SK-N-SH (cell line): Measurements from ENCODE around the gene UBQLN3. TPM values are rescaled to one million over a fixed set of nuclear protein-coding genes. Genes with fewer than 3 reads are reported as not detected.

Source experiments
- CTCF ChIA-PET: fragments of 300-600, 350-600 bp; formaldehyde crosslinking; extraction: SDS; loops from one replicate; lab custom pipeline; 2021; lab: Yijun Ruan, JAX
- POLR2A ChIA-PET: fragments of 350-600 bp; sonication (Branson Sonifier 250); formaldehyde crosslinking; extraction: SDS; loops from one replicate; lab custom pipeline; 2020; ENCODE audit warnings: antibody characterized with exemption, inconsistent platforms; lab: Yijun Ruan, JAX
- DNase-seq: peaks from one replicate; pipeline ENCODE4 v3.0.0; 2012
- H2AFZ ChIP-seq: fragments of 200-600 bp; sonication (generic); 2 replicates; pipeline ENCODE4 v1.8.1; 2016; ENCODE audit warnings: antibody characterized with exemption, mild to moderate bottlenecking, low read depth
- H3F3A ChIP-seq: fragments of 200-600 bp; sonication (generic); replicated peaks from 2 replicates; pipeline ENCODE3; 2016; ENCODE audit warnings: antibody characterized with exemption, mild to moderate bottlenecking; ENCODE audit not compliant: insufficient read depth
- H3K27ac ChIP-seq, 2 experiments: fragments of 200-500 bp in 1 of 2; fragments of 200-600 bp in 1 of 2; sonication (Bioruptor generic) in 1 of 2; sonication (generic), shearing (Covaris generic) in 1 of 2; 2 replicates each; pipeline versions ENCODE4 v1.5.1 to v1.6.1; 2014 to 2016; ENCODE audit warnings: low read depth in 2 of 2, inconsistent platforms in 1 of 2, low read length in 1 of 2, mild to moderate bottlenecking in 1 of 2, mixed read lengths in 1 of 2
- H3K27me3 ChIP-seq: fragments of 200-600 bp; sonication (generic), shearing (Covaris generic); 2 replicates; pipeline ENCODE4 v1.6.1; 2016; ENCODE audit warnings: mixed run types; ENCODE audit not compliant: insufficient read depth
- H3K36me3 ChIP-seq, 2 experiments: fragments of 200-500 bp in 1 of 2; fragments of 200-600 bp in 1 of 2; sonication (Bioruptor generic) in 1 of 2; sonication (generic) in 1 of 2; replicated peaks in 1 of 2; 2 replicates each; pipeline versions ENCODE3 to v1.5.1; 2014 to 2016; ENCODE audit warnings: low read length in 1 of 2, mild to moderate bottlenecking in 1 of 2; ENCODE audit not compliant: insufficient read depth in 2 of 2, control insufficient read depth in 1 of 2
- H3K4me1 ChIP-seq, 2 experiments: fragments of 200-500 bp in 1 of 2; fragments of 200-600 bp in 1 of 2; sonication (Bioruptor generic) in 1 of 2; sonication (generic), shearing (Covaris generic) in 1 of 2; 2 replicates each; pipeline versions ENCODE4 v1.5.1 to v1.6.1; 2014 to 2016; ENCODE audit warnings: low read depth in 1 of 2, low read length in 1 of 2, mixed run types in 1 of 2; ENCODE audit not compliant: insufficient read depth in 2 of 2, control insufficient read depth in 1 of 2
- H3K4me2 ChIP-seq: fragments of 200-600 bp; sonication (generic), shearing (Covaris generic); 2 replicates; pipeline ENCODE4 v1.6.1; 2017; ENCODE audit warnings: mixed run types
- H3K4me3 ChIP-seq, 2 experiments: fragments of 200-500 bp in 1 of 2; fragments of 200-600 bp in 1 of 2; sonication (Bioruptor generic) in 1 of 2; sonication (generic), shearing (Covaris generic) in 1 of 2; 2 replicates each; pipeline versions ENCODE4 v1.5.1 to v1.8.1; 2014 to 2016; ENCODE audit warnings: low read depth in 2 of 2, inconsistent platforms in 1 of 2, low read length in 1 of 2, mild to moderate bottlenecking in 1 of 2, mixed read lengths in 1 of 2, moderate library complexity in 1 of 2
- H3K79me2 ChIP-seq: fragments of 200-600 bp; sonication (generic); 2 replicates; pipeline ENCODE4 v1.8.1; 2017; ENCODE audit warnings: mild to moderate bottlenecking; ENCODE audit not compliant: insufficient read depth
- H3K9ac ChIP-seq: fragments of 200-600 bp; sonication (generic); 2 replicates; pipeline ENCODE4 v1.6.1; 2017; ENCODE audit warnings: mixed run types
- H3K9me2 ChIP-seq: fragments of 200-600 bp; sonication (generic); 2 replicates; pipeline ENCODE4 v1.6.1; 2017; ENCODE audit warnings: mixed run types
- H3K9me3 ChIP-seq: fragments of 200-600 bp; sonication (generic); 2 replicates; pipeline ENCODE4 v1.6.1; 2017; ENCODE audit warnings: mixed run types, mild to moderate bottlenecking, moderate library complexity
- H4K20me1 ChIP-seq: fragments of 200-600 bp; sonication (generic); 2 replicates; pipeline ENCODE4 v1.6.1; 2017; ENCODE audit warnings: mild to moderate bottlenecking, mixed run types; ENCODE audit not compliant: insufficient read depth
- CHD2 ChIP-seq: fragments of 150-350 bp; IDR thresholded peaks from 2 replicates; pipeline ENCODE4 v1.6.1; 2018; ENCODE audit warnings: low read length; ENCODE audit not compliant: partially characterized antibody
- ELF1 ChIP-seq: IDR thresholded peaks from 2 replicates; pipeline ENCODE4 v1.4.0; 2012
- EP300 ChIP-seq, 2 experiments: IDR thresholded peaks; 2 replicates each; pipeline versions ENCODE4 v1.4.0 to v1.6.1; 2012; ENCODE audit warnings: borderline replicate concordance in 1 of 2, low read depth in 1 of 2, low read length in 1 of 2
- EZH2phosphoT487 ChIP-seq: fragments of 200-600 bp; sonication (generic); IDR thresholded peaks from 2 replicates; pipeline ENCODE4 v1.6.1; 2017; ENCODE audit warnings: low read depth, mixed run types, mild to moderate bottlenecking, antibody characterized with exemption, moderate library complexity, borderline replicate concordance
- FOXJ3 ChIP-seq: sonication (generic); formaldehyde crosslinking; IDR thresholded peaks from 2 replicates; pipeline ENCODE4 v1.5.1; 2020; ENCODE audit warnings: mild to moderate bottlenecking, missing genetic modification reagents
- GABPA ChIP-seq: IDR thresholded peaks from 2 replicates; pipeline ENCODE4 v1.4.0; 2012; ENCODE audit warnings: low read depth, mild to moderate bottlenecking
- GATA2 ChIP-seq: sonication (generic); formaldehyde crosslinking; IDR thresholded peaks from 2 replicates; pipeline ENCODE4 v1.5.0; 2020; ENCODE audit warnings: mild to moderate bottlenecking, missing genetic modification reagents
- JUND ChIP-seq: IDR thresholded peaks from 2 replicates; pipeline ENCODE4 v1.4.0; 2012
- MXI1 ChIP-seq: IDR thresholded peaks from 2 replicates; pipeline ENCODE4 v1.6.1; 2012; ENCODE audit warnings: mild to moderate bottlenecking, low read depth, low read length, improper control_type of control experiment
- RCOR1 ChIP-seq: fragments of 150-350 bp; IDR thresholded peaks from 2 replicates; pipeline ENCODE4 v1.6.1; 2017; ENCODE audit warnings: antibody characterized with exemption, low read length
- RFX5 ChIP-seq: IDR thresholded peaks from 2 replicates; pipeline ENCODE4 v1.6.1; 2012; ENCODE audit warnings: mild to moderate bottlenecking, improper control_type of control experiment, low read length
- SIN3A ChIP-seq: IDR thresholded peaks from 2 replicates; pipeline ENCODE4 v1.6.1; 2012; ENCODE audit warnings: low read depth, mild to moderate bottlenecking, low read length, moderate library complexity, borderline replicate concordance
- TAF1 ChIP-seq: IDR thresholded peaks from 2 replicates; pipeline ENCODE4 v1.6.1; 2012; ENCODE audit warnings: low read depth, mild to moderate bottlenecking, low read length, moderate library complexity, borderline replicate concordance
- TCF12 ChIP-seq: IDR thresholded peaks from 2 replicates; pipeline ENCODE4 v1.4.0; 2012
- YY1 ChIP-seq: IDR thresholded peaks from 2 replicates; pipeline ENCODE4 v1.4.0; 2012; ENCODE audit warnings: low read depth, mild to moderate bottlenecking
- WGBS: methylation state at CpG from one replicate; pipeline ENCODE4 v1.1.6; 2017; ENCODE audit warnings: low lambda C conversion rate; 5-methylcytosine and 5-hydroxymethylcytosine counted together
- polyA plus RNA-seq, 3 experiments: library from polyadenylated mRNA; depleted of rRNA; stranded (reverse); fragments of >200 nt; gene quantifications; 2 replicates each; pipeline ENCODE4 v1.2.3, GENCODE V29; 2012
- TF ChIP-seq, protein P1 (sequence below): IDR thresholded peaks from 2 replicates; pipeline ENCODE4; 2012
- TF ChIP-seq, protein P2 (sequence below): fragments of 150-350 bp; IDR thresholded peaks from 2 replicates; pipeline ENCODE4 v1.6.1; 2017; ENCODE audit warnings: antibody characterized with exemption, low read length, low read depth, borderline replicate concordance
- TF ChIP-seq, protein P3 (sequence below): IDR thresholded peaks from 2 replicates; pipeline ENCODE4 v1.4.0; 2012; ENCODE audit warnings: low read depth, borderline replicate concordance
- TF ChIP-seq, protein P4 (sequence below): IDR thresholded peaks from 2 replicates; pipeline ENCODE4 v1.4.0; 2012; ENCODE audit warnings: low read depth

The UBQLN3 gene
- polyA plus RNA-seq, 1 of the 3 experiments (the other 2 are of a cell fraction) = not detected

DNA sequence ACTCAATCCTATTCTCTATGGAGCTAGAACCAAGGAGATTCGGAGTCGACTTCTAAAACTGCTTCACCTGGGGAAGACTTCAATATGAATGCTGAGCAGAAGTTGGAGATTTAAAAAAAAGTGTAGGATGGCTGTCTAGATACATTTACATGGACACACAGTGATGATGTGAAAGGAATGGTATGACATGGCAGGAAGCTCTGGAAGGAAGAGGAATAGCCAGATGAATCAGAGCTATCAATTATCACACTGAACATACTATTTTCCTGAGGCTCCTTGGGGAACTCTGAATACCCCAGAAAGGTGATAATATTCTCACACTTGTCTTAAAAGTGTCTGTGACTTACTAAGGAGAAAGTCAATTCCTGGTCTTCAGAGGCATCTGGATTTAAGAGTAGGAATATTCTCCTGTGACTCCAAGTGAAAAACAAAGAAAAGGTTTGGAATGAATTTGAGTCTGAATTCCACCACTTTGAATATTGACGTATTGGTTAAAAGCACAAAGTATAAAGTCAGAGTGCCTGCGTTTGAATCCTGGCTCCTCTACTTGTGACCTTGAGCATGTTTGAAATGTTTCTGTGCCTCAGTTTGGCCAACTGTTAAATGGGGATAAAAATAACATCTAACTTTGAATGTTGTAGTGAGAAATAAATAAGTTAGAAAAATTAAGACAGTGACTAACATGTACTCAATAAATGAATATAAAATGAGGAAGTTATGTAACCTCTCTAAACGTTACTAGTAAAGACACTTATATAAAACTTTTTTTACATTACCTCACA is 20.0 kb downstream of the UBQLN3 start:
- CTCF ChIA-PET = interaction anchor here (1.0 kb wide), 1 partner anchor 13 kb away, joined by 3 read pairs; no protein-coding TSS in a partner anchor
- Histone ChIP-seq H3K9me2 (no peaks in the 10 kb centered on the region), H3K36me3 (no peaks in the 10 kb centered on the region), H2AFZ (no peak overlapping the region), H3K27me3 (no peaks in the 10 kb centered on the region; the same call in 1 of the 2 replicates), H3K27ac (no peak overlapping the region)
- TF ChIP-seq, protein P1, sequence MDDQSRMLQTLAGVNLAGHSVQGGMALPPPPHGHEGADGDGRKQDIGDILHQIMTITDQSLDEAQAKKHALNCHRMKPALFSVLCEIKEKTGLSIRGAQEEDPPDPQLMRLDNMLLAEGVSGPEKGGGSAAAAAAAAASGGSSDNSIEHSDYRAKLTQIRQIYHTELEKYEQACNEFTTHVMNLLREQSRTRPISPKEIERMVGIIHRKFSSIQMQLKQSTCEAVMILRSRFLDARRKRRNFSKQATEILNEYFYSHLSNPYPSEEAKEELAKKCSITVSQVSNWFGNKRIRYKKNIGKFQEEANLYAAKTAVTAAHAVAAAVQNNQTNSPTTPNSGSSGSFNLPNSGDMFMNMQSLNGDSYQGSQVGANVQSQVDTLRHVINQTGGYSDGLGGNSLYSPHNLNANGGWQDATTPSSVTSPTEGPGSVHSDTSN = no peak
- TF ChIP-seq TAF1 = no peak
- no peak for TF ChIP-seq JUND
- TF ChIP-seq, protein P2, sequence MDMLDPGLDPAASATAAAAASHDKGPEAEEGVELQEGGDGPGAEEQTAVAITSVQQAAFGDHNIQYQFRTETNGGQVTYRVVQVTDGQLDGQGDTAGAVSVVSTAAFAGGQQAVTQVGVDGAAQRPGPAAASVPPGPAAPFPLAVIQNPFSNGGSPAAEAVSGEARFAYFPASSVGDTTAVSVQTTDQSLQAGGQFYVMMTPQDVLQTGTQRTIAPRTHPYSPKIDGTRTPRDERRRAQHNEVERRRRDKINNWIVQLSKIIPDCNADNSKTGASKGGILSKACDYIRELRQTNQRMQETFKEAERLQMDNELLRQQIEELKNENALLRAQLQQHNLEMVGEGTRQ = no peak
- no peak for TF ChIP-seq RCOR1
- TF ChIP-seq EZH2phosphoT487 = no peak
- TF ChIP-seq FOXJ3 = no peak
- TF ChIP-seq SIN3A = no peak
- TF ChIP-seq CHD2 = no peak
- no peak for TF ChIP-seq ELF1
- TF ChIP-seq, protein P3, sequence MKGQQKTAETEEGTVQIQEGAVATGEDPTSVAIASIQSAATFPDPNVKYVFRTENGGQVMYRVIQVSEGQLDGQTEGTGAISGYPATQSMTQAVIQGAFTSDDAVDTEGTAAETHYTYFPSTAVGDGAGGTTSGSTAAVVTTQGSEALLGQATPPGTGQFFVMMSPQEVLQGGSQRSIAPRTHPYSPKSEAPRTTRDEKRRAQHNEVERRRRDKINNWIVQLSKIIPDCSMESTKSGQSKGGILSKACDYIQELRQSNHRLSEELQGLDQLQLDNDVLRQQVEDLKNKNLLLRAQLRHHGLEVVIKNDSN = no peak
- TF ChIP-seq MXI1 = no peak
- no peak for TF ChIP-seq GABPA
- no peak for TF ChIP-seq GATA2 (CRISPR knock-in tag)
- TF ChIP-seq, protein P4, sequence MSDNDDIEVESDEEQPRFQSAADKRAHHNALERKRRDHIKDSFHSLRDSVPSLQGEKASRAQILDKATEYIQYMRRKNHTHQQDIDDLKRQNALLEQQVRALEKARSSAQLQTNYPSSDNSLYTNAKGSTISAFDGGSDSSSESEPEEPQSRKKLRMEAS = no peak
- TF ChIP-seq TCF12 = no peak
- no peak for TF ChIP-seq EP300 (IDR thresholded peaks at IDR 0.05; ENCODE audit: borderline replicate concordance in 1 of 2, low read depth in 1 of 2, low read length in 1 of 2)
- TF ChIP-seq YY1 = no peak
- no peak for TF ChIP-seq RFX5
- TF ChIP-seq, all 33 proteins: peak for 0
- H3K9me3 ChIP-seq = no peaks in the 10 kb centered on the region
- H3K4me2 ChIP-seq = no peak overlapping the region
- no peaks in the 10 kb centered on the region for H3F3A ChIP-seq
- no peaks in the 10 kb centered on the region for H4K20me1 ChIP-seq
- no peak overlapping the region for H3K9ac ChIP-seq
- H3K79me2 ChIP-seq = no peaks in the 10 kb centered on the region
- no peak for DNase-seq
- POLR2A ChIA-PET = no interaction called here
- WGBS = under 1% methylated on average over 5 of the region's 5 CpGs
- no peak overlapping the region for H3K4me3 ChIP-seq
- no peaks in the 10 kb centered on the region for H3K4me1 ChIP-seq
